ENCODE results near the gene KANSL2.
"Not testable (repeated sequence)": the region's sequence is repeated elsewhere in the genome, so short reads cannot be mapped to it uniquely, and the experiment has no call there.

The KANSL2 gene

GRCh38 chr12:48630346-48630745, 51.7 kb downstream of the KANSL2 start:
- DNase-seq (ENCODE audit: low read depth) = no peak
- no peak for TF ChIP-seq CTCF (conservative IDR thresholded peaks at IDR 0.05; ENCODE audit: low read depth, low read length)
- H3K4me3 ChIP-seq (ENCODE audit: low read depth, low read length) = no peak overlapping the region

- no peak overlapping the region for H3K4me3 ChIP-seq (ENCODE audit: low read depth, low read length)
- no peak for TF ChIP-seq CTCF (conservative IDR thresholded peaks at IDR 0.05; ENCODE audit: low read depth, low read length)
- peak; percentile 15 for DNase-seq (ENCODE audit: low read depth)
These were observed 52.5 kb downstream of the KANSL2 start for GRCh38 chr12:48629541-48629940.

- H3K4me3 ChIP-seq (ENCODE audit: low read depth, low read length) = no peak overlapping the region
- no peak for DNase-seq (ENCODE audit: low read depth)
- no peak for TF ChIP-seq CTCF (conservative IDR thresholded peaks at IDR 0.05; ENCODE audit: low read depth, low read length)
These were observed 54.5 kb downstream of the KANSL2 start for GRCh38 chr12:48627556-48627955.

GRCh38 chr12:48622997-48623396, 59.0 kb downstream of the KANSL2 start:
- not testable (repeated sequence) for DNase-seq (ENCODE audit: low read depth)

GRCh38 chr12:48618541-48618940, 63.5 kb downstream of the KANSL2 start:
- peak; percentile 99 for TF ChIP-seq CTCF (conservative IDR thresholded peaks at IDR 0.05; ENCODE audit: low read depth, low read length)
- no peak overlapping the region for H3K4me3 ChIP-seq (ENCODE audit: low read depth, low read length)
- peak; percentile 88 for DNase-seq (ENCODE audit: low read depth)

More at GRCh38 chr12:48622997-48623396, 59.0 kb downstream of the KANSL2 start:
- H3K4me3 ChIP-seq (ENCODE audit: low read depth, low read length) = not testable (repeated sequence)

GRCh38 chr12:48615681-48616080, 66.4 kb downstream of the KANSL2 start:
- DNase-seq (ENCODE audit: low read depth) = no peak
- no peak for TF ChIP-seq CTCF (conservative IDR thresholded peaks at IDR 0.05; ENCODE audit: low read depth, low read length)
- no peak overlapping the region for H3K4me3 ChIP-seq (ENCODE audit: low read depth, low read length)

GRCh38 chr12:48613321-48613720, 68.7 kb downstream of the KANSL2 start:
- H3K4me3 ChIP-seq (ENCODE audit: low read depth, low read length) = no peak overlapping the region
- no peak for DNase-seq (ENCODE audit: low read depth)
- TF ChIP-seq CTCF (conservative IDR thresholded peaks at IDR 0.05; ENCODE audit: low read depth, low read length) = no peak

Data from choroid plexus epithelial cell (primary cell).